Measurements from ENCODE around the gene RNASEH1.

RNASEH1 gene

DNA sequence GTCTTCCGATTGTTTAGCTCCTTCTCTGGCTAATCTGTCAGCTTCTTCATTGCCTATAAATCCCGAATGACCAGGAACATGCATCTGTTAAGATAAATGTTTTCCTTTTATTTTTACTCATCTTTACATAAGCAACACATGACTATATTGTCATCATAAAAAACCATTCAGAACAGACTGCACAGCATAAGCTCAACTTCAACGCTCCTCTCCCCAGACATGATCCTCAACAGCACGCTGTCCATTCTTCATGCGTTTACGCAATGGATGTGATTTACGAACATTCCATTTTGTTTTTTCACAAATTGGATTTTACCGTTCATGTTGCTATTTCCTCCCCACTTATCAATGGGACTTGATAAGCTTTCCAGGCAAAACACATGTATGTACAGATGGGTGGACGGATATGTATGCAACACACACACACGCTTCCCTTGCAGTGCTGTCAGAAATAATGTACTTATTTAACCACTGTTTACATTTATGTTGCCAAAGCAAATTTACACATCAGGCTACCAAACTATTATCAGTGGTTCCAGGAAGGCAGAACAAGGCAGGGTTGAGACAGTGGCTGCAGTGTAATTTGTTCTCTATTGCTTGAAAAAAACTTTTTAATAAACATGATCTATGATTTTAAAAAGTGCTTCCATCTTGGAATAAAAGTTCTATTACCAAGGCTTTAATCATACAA, 12.2 kb downstream of the RNASEH1 start:
- no peak for DNase-seq

GRCh38 chr2:3543023-3543683, 15.0 kb downstream of the RNASEH1 start:
- no peak for DNase-seq

DNA sequence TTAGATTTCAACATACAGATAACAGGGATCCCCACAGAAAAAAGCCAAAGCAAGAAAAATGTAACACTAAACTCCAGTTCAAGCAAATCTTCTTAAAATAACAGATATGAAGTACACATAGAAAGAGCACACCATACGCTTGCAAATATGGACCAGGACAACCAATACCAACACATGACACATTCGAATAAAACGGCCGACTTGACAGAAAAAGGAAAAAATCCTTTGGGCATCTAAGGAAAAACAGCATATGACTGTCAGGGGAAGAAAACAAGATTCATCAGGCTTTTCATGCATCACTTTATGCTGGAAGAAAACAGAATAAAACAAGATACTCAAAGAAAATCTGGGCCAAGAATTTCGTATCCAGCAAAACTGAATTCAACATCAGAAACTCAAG, 16.0 kb downstream of the RNASEH1 start:
- no peak for DNase-seq

DNA sequence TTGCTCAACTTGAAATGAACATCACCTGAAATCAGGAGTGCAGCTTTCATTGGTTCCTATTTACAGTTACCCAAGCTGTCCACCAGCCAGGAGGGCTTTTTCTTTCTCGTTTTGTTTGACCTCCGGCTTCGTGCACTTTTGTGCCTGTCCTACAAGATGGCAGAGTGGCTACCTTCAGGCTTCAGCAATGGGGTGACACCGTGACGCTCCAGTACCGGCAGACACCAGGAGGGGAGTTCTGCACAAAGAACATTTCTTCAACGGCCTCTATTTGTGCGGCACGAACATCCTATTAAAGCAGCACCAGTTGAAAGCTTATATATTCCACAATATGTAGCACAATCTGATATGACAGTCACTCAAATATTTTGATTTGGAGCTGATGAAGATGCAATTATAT, 18.3 kb downstream of the RNASEH1 start:
- no peak for DNase-seq

DNA sequence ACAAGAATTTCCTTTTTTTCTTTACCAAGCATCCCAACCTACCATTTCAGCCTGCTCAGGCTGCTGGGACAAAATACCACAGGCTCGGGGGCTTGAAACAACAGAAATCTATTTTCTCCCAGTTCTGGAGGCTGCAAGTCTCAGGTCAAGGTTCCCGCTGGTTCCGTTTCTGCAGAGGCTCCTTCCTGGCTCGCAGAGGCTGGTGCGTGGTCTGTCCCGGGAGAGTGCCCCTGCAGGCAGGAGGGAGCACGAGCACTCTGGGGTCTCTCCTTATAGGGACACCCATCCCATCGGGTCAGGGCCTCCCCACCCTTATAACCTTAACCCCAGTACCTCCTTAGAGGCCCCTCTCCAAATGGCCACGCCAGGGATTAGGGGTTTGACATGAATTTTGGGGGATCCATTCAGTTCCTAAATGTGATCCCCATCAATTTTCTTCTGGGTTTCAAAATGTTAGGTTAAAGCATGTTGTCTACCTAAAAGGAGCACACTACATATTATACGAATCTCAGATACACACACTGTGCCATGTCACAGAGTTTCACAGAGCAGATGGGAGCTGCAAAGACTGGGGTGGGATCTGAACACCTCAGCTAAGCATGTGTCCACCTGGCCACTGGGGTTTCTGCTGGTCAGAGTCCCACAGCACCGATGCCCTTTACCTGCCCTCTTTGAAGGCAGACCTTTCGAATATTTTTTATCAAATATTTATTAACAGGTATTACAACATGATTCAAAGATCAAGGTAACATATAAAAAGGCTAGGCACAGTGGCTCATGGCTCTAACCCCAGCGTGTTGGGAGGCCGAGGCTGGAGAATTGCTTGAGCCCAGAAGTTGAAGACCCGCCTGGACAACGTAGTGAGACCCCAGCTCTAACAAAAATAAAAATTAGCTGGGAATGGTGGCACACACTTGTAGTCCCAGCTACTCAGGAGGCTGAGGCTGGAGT, 21.2 kb downstream of the RNASEH1 start:
- no peak for DNase-seq

- no peak for DNase-seq
Observed at GRCh38 chr2:3535794-3536681, 22.1 kb downstream of the RNASEH1 start.

GRCh38 chr2:3535467-3535793, 22.7 kb downstream of the RNASEH1 start:
- DNase-seq = no peak

- DNase-seq = no peak
Observed at GRCh38 chr2:3534251-3534814, 23.8 kb downstream of the RNASEH1 start.

GRCh38 chr2:3533836-3534235, 24.3 kb downstream of the RNASEH1 start:
- no peak for DNase-seq

- no peak for DNase-seq
Observed at GRCh38 chr2:3532941-3533340, 25.2 kb downstream of the RNASEH1 start.

DNA sequence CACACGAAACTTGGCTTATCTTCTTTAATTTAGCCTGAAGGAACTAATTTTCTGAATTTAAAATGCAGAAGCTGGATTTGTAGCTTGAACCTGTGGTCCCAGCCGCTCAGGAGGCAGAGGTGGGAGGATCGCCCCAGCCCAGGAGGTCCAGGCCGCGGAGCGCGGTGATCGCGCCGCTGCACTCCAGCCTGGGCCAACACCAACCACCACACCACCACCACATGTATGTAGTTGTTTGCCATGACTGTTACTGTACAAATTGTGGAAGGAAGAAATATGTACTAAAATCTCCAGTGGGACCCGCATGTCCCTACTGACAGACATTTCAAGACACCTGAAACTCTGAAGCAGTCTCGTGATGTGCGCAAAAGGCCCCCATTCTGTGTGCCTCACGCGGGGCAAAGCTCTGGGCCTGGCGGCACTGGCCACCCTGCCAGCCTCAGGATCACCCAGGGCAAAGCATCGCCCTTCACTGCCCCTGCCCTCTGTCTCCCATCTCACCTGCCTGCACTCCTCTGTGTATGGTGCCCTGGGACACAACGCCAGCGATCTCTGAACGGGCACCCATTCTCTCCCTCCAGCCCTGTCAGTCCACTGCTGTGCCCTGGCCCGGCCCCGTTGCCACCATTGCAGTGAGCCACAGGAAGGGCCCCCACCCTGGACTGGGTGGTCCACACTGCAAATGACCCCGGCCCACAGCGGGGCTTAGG, 28.7 kb downstream of the RNASEH1 start:
- DNase-seq = no peak

DNA sequence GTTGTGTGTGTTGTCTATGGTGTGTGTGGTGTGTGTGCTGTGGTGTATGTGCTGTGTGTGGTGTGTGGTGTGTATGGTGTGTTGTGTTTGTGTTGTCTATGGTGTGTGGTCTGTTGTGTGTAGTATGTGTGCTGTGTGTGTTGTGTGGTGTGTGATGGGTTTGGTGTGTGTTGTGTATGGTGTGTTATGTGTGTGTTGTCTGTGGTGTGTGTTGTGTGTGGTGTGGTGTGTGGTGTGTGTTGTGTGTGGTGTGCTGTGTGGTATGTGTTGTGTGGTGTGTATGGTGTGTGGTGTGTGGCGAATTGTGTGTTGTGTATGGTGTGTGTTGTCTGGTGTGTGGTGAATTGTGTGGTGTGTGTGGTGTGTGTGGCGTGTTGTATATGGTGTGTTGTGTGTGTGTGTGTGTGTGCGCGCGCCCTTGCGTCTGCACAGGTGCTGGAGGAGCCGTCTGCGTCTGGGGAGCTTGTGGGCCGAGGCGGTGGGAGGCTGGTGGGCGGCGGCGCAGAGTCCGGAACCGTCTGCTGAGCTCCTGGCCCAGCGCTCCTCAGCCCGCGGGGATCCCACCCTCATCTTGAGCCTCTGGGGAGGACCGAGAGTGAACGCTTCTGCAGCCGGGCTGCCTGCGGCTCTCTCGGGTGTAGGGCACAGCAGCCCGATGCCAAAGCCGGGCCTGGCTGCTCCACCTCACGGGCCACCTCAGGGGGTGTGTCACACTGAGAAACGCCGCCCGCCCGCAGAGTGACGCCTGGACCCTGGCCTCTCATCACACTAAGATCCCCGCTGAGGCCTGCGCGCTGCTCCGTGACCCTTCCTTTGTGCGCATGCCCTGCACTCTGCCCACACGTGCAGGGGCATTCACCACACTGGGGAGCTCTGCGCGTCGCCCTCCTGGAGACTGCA, 30.0 kb downstream of the RNASEH1 start:
- no peak for DNase-seq

DNA sequence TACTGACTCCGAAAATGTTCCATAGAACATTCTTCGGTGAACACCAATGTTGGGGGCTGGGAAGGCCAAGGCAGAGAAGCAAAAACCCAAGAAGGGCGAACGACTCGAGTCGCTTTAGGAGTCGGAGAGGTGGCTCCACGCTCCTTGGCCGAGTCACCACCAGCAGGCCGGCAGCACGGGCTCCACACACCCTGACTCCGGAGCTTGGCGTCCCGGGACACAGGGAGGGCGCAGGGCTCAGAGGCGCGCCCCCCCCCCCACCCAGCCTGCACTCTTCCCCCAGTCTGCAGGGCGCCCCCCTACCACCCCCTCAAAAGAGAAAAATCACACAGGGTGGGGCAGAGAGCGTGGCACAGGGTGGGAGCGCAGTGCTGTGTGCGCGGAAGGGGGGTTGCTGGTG, 31.3 kb downstream of the RNASEH1 start:
- no peak for DNase-seq

GRCh38 chr2:3523551-3524041, 34.5 kb downstream of the RNASEH1 start:
- DNase-seq = no peak

DNA sequence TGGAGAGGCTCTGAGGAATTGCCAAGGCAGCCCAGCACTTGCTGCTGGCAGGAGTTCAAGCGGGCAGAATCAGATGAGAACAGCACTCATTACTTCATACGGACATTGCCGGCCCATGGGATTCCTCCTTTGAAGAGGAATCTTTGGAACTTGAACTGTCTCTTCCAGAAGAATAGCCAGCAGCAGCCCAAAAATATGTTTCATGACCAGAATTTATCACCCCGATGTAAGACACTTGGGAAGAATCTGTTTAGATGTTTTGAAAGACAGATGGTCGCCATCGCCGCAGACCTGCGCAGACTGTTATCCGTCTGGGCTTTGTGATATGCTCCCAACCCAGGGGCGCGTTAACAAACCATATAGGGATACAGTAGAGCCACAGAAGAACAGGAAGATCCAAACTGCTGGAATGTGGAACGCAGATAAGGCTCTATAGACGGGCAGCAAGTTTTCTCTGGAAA, 35.1 kb downstream of the RNASEH1 start:
- DNase-seq = no peak

GRCh38 chr2:3520591-3520990, 37.5 kb downstream of the RNASEH1 start:
- DNase-seq = no peak

- DNase-seq = peak; percentile 84
Observed at GRCh38 chr2:3519255-3520205, 38.6 kb downstream of the RNASEH1 start, which contains the start of gene ADI1. Gene ADI1, minus strand, starts transcription at chr2:3519531. Its CDS starts 44 bp downstream, at chr2:3519487.

GRCh38 chr2:3518496-3519254, 39.5 kb downstream of the RNASEH1 start:
- DNase-seq = peak; percentile 98
